Vagina (tissue), 2 donors: Measurements from ENCODE around the gene SSR2. TPM values are rescaled to one million over a fixed set of nuclear protein-coding genes. Genes with fewer than 3 reads are reported as not detected.

Source experiments
- DNase-seq, 2 donors: peaks; one replicate each; pipeline ENCODE4 v3.0.0-alpha.2; 2017; ENCODE audit errors: extremely low spot score in 2 of 2
- H3K27ac ChIP-seq: fragments of 200-600 bp; sonication (generic); one replicate; pipeline ENCODE4 v1.5.1; 2019
- H3K27me3 ChIP-seq: fragments of 200-600 bp; sonication (generic); one replicate; pipeline ENCODE4 v1.5.1; 2019
- H3K36me3 ChIP-seq, 2 donors: fragments of 200-600 bp; sonication (generic); one replicate each; pipeline ENCODE4 v1.5.1; 2017 to 2019
- H3K4me1 ChIP-seq: fragments of 200-600 bp; sonication (generic); one replicate; pipeline ENCODE4 v1.5.1; 2019
- H3K4me3 ChIP-seq, 2 donors: fragments of 200-600 bp; sonication (generic); 1 replicate in 1 of 2; 2 replicates in 1 of 2; pipeline ENCODE4 v1.5.1; 2016 to 2019
- H3K9me3 ChIP-seq: fragments of 200-600 bp; sonication (generic); one replicate; pipeline ENCODE4 v1.5.1; 2019
- CTCF ChIP-seq, 3 experiments: fragments of 450-650 bp in 2 of 3; fragments of 200-600 bp in 1 of 3; sonication (generic) in 1 of 3; IDR thresholded peaks; one replicate each; pipeline ENCODE4 v1.5.1; 2017 to 2019; ENCODE audit warnings: antibody characterized with exemption in 3 of 3, mild to moderate bottlenecking in 2 of 3, moderate library complexity in 2 of 3
- POLR2A ChIP-seq, 2 donors: fragments of 450-650 bp; IDR thresholded peaks; one replicate each; pipeline ENCODE4 v1.6.1; 2017; ENCODE audit warnings: antibody characterized with exemption in 2 of 2, mild to moderate bottlenecking in 2 of 2, moderate library complexity in 2 of 2
- POLR2AphosphoS5 ChIP-seq, 2 donors: sonication (generic); formaldehyde crosslinking; IDR thresholded peaks; one replicate each; pipeline ENCODE4 v1.9.0; 2017; ENCODE audit warnings: antibody characterized with exemption in 2 of 2, mild to moderate bottlenecking in 2 of 2, low read depth in 1 of 2; ENCODE audit not compliant: insufficient read depth in 1 of 2
- intact Hi-C: fragments of 100-400 bp; cut with DNase I; formaldehyde crosslinking; loops from one replicate; pipeline ENCODE4 v1.15.1; 2023
- total RNA-seq: library from RNA; depleted of rRNA; stranded (reverse); fragments of >200 nt; gene quantifications from one replicate; pipeline ENCODE4 v1.2.3, GENCODE V29; 2016

The SSR2 gene
- total RNA-seq, 1 donor from 2014 or later: 187 TPM

- Histone ChIP-seq H3K27ac (peak overlapping the region; percentile 95), H3K4me3 (peak overlapping the region; percentile 85 to 87), H3K27me3 (no peaks in the 10 kb centered on the region), H3K36me3 (no peaks in the 10 kb centered on the region), H3K4me1 (peaks cover 89% of the 10 kb centered on the region), H3K9me3 (no peaks in the 10 kb centered on the region)
- intact Hi-C loops: no loop called here
- TF ChIP-seq POLR2A (IDR thresholded peaks at IDR 0.05): no peak
- TF ChIP-seq POLR2AphosphoS5 (IDR thresholded peaks at IDR 0.05; ENCODE audit: insufficient read depth in 1 of 2, low read depth in 1 of 2): no peak
- TF ChIP-seq CTCF (IDR thresholded peaks at IDR 0.05): no peak
- DNase-seq: no peak
Measured at GRCh38 chr1:155977690-155978324, 42.9 kb downstream of the SSR2 start.

DNA sequence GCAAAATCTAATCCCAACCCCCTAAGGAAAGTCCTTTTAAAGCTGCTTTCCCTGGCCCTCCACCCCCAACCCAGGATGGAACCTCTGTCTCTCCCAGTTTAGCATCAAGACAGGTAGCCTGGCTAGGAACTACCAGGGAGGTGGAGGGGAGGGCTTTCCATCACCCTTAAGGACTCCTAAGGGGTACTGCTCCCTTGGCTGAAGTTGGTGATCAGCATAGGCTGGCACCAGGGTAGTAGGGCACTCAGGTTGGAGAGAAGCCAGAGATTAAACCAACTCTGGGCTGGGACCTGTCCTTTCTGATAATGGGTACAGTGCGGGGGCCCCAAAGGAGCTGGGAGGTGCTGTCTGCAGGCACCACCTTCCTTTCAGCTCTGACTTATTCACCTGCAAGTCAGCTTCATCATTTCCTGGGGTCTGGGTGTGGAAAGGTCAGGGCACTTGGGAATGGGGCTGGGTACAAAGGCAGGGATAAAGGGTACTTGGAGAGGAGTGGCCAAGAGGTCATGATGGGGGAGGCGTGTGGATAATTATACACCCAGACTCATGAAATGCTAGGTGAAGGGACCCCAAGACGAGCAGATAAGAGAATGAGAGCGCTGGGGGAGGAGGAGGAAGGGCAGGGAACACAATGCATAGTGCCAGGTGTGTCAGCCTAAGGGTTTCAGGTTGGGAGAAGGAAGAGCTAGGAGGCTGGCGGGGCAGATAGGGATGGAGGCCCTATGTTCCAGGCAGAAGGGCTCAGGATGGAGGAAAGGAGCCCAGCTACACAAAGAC is 43.6 kb downstream of the SSR2 start:
- no peak for DNase-seq
- TF ChIP-seq POLR2A (IDR thresholded peaks at IDR 0.05): no peak
- TF ChIP-seq CTCF (IDR thresholded peaks at IDR 0.05): no peak
- no peaks in the 10 kb centered on the region for H3K36me3 ChIP-seq
- H3K4me3 ChIP-seq: peak overlapping the region; percentile 85 to 87
- no peaks in the 10 kb centered on the region for H3K9me3 ChIP-seq
- intact Hi-C loops: no loop called here
- peaks cover 89% of the 10 kb centered on the region for H3K4me1 ChIP-seq
- H3K27ac ChIP-seq: peak overlapping the region; percentile 95
- no peaks in the 10 kb centered on the region for H3K27me3 ChIP-seq

- DNase-seq: no peak
- intact Hi-C loops: no loop called here
- no peaks in the 10 kb centered on the region for H3K36me3 ChIP-seq
Measured at GRCh38 chr1:155976062-155976912, 44.5 kb downstream of the SSR2 start.

DNA sequence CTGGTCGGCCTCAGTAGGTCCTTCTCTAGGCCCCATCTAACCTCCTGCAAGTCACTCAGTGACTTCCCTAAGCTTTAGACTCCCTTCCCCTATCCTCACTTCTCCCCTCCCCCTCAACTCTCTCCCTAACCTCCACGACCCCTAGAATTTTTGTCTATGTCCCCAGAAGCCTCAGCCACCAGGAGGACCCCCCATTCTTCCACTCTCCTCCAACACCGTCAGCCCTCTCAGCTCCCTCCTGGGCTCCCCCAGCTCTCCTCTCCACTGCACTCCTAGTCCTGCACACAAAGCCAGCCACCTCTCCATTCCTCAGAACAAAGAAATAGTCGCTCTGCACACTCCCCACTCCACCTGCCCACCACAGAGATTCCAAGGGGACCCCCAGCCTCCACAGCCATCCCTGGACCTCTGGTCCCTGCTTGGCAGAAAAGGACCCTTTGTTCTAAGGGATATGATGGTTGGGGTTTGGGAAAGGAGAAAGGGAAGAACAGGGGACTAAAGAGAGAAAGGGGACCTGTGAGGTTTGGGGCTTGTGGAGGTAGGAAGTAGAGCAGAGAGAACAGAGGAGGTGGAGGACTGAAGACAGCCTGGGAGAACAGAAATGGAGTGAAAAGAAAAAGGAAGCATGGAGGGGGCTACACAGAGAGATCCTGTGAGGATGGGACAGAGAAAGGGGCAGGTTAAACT is 45.2 kb downstream of the SSR2 start:
- H3K9me3 ChIP-seq: no peaks in the 10 kb centered on the region
- H3K4me1 ChIP-seq: peaks cover 89% of the 10 kb centered on the region
- H3K27me3 ChIP-seq: no peaks in the 10 kb centered on the region
- H3K36me3 ChIP-seq: no peaks in the 10 kb centered on the region
- DNase-seq: no peak
- intact Hi-C loops: no loop called here
- H3K27ac ChIP-seq: peak overlapping the region; percentile 95
- peak overlapping the region; percentile 85 to 87 for H3K4me3 ChIP-seq
- no peak for TF ChIP-seq CTCF (IDR thresholded peaks at IDR 0.05)
- TF ChIP-seq POLR2A (IDR thresholded peaks at IDR 0.05): no peak
- TF ChIP-seq POLR2AphosphoS5 (IDR thresholded peaks at IDR 0.05; ENCODE audit: insufficient read depth in 1 of 2, low read depth in 1 of 2): no peak

More at GRCh38 chr1:155976062-155976912, 44.5 kb downstream of the SSR2 start:
- H3K9me3 ChIP-seq: no peaks in the 10 kb centered on the region
- H3K27me3 ChIP-seq: no peaks in the 10 kb centered on the region
- TF ChIP-seq POLR2A (IDR thresholded peaks at IDR 0.05) (peak in 1 of 2 donors; percentile 27), CTCF (IDR thresholded peaks at IDR 0.05) (no peak), POLR2AphosphoS5 (IDR thresholded peaks at IDR 0.05; ENCODE audit: insufficient read depth in 1 of 2, low read depth in 1 of 2) (peak in 1 of 2 donors; percentile 39)
- H3K4me1 ChIP-seq: peaks cover 89% of the 10 kb centered on the region
- peak overlapping the region; percentile 95 for H3K27ac ChIP-seq
- H3K4me3 ChIP-seq: peak overlapping the region; percentile 85 to 87
